GM18505 (cell line): Measurements from ENCODE around the gene FGD4.

Experiments
- ATAC-seq: cut with Tn5 transposase; IDR thresholded peaks from one replicate; pipeline ENCODE4 v1.9.1; 2021; ENCODE audit not compliant: unreplicated experiment
- POLR2A ChIP-seq: IDR thresholded peaks from 4 replicates; pipeline ENCODE4 v1.6.1; 2011; ENCODE audit warnings: borderline replicate concordance; ENCODE audit not compliant: insufficient read depth, insufficient read length; ENCODE audit errors: extremely low read depth

FGD4 gene

GRCh38 chr12:32390572-32391219 is 8.7 kb upstream of the FGD4 start:
- ATAC-seq, result no peak
- no peak for TF ChIP-seq POLR2A

GRCh38 chr12:32395026-32395425 is 4.3 kb upstream of the FGD4 start:
- no peak for ATAC-seq
- TF ChIP-seq POLR2A, result no peak

GRCh38 chr12:32397696-32398095 is 1.7 kb upstream of the FGD4 start:
- no peak for ATAC-seq
- no peak for TF ChIP-seq POLR2A

- no peak for TF ChIP-seq POLR2A
- no peak for ATAC-seq
Measured at GRCh38 chr12:32398181-32398580, 1.2 kb upstream of the FGD4 start.

- TF ChIP-seq POLR2A, result no peak
- no peak for ATAC-seq
Measured at GRCh38 chr12:32398816-32399369, 465 bp upstream of the FGD4 start.

- no peak for TF ChIP-seq POLR2A
- ATAC-seq, result no peak
Measured at GRCh38 chr12:32400114-32400672, 835 bp downstream of the FGD4 start.

GRCh38 chr12:32400866-32401265 is 1.5 kb downstream of the FGD4 start:
- no peak for ATAC-seq
- TF ChIP-seq POLR2A, result no peak

- TF ChIP-seq POLR2A, result no peak
- no peak for ATAC-seq
Measured at GRCh38 chr12:32402170-32402569, 2.8 kb downstream of the FGD4 start.

- no peak for TF ChIP-seq POLR2A
- no peak for ATAC-seq
Measured at GRCh38 chr12:32402946-32403345, 3.6 kb downstream of the FGD4 start.

GRCh38 chr12:32407795-32408194 is 8.4 kb downstream of the FGD4 start:
- no peak for TF ChIP-seq POLR2A
- no peak for ATAC-seq

GRCh38 chr12:32413412-32413811 is 14.1 kb downstream of the FGD4 start:
- TF ChIP-seq POLR2A, result no peak
- no peak for ATAC-seq

- TF ChIP-seq POLR2A, result no peak
- no peak for ATAC-seq
Measured at GRCh38 chr12:32418221-32418620, 18.9 kb downstream of the FGD4 start.

GRCh38 chr12:32418903-32419519 is 19.7 kb downstream of the FGD4 start:
- TF ChIP-seq POLR2A, result no peak
- ATAC-seq, result no peak

GRCh38 chr12:32419520-32419960 is 20.2 kb downstream of the FGD4 start:
- no peak for ATAC-seq
- no peak for TF ChIP-seq POLR2A
